Measurements from ENCODE around the gene CBY1.
"Not testable (repeated sequence)": the region's sequence is repeated elsewhere in the genome, so short reads cannot be mapped to it uniquely, and the experiment has no call there.

Gene CBY1

GRCh38 chr22:38656256-38657044 is at the start of gene CBY1, which contains the start of gene FAM227A:
CBY1 (plus strand) TSS chr22:38656638; CDS start chr22:38668055, 11,417 bp downstream.
FAM227A (minus strand) TSS chr22:38656392; CDS start chr22:38650168, 6,224 bp downstream.
- H3K9ac ChIP-seq (ENCODE audit: low read length): peak within 1 kb of the TSS; percentile 100
- DNase-seq (ENCODE audit: low read depth): peak; percentile 96
- H3K9me3 ChIP-seq (ENCODE audit: control insufficient read depth, low read length): no peaks in the 10 kb centered on the region
- peak within 1 kb of the TSS; percentile 92 for H3K4me3 ChIP-seq (ENCODE audit: low read length)
- H3K36me3 ChIP-seq (ENCODE audit: control insufficient read depth, insufficient read depth, low read length, severe bottlenecking): peaks cover 1% of the 10 kb centered on the region
- H3K4me1 ChIP-seq (ENCODE audit: control insufficient read depth, insufficient read depth, low read length): peaks cover 13% of the 10 kb centered on the region
- H3K27me3 ChIP-seq (replicated peaks; ENCODE audit: control insufficient read depth, insufficient read depth, low read length): no peaks in the 10 kb centered on the region

GRCh38 chr22:38607680-38608079 is 48.8 kb upstream of the CBY1 start:
- Histone ChIP-seq H3K4me3 (ENCODE audit: low read length) (no peak overlapping the region), H3K4me1 (ENCODE audit: control insufficient read depth, insufficient read depth, low read length) (peaks cover 10% of the 10 kb centered on the region), H3K27me3 (replicated peaks; ENCODE audit: control insufficient read depth, insufficient read depth, low read length) (no peaks in the 10 kb centered on the region), H3K36me3 (ENCODE audit: control insufficient read depth, insufficient read depth, low read length, severe bottlenecking) (no peaks in the 10 kb centered on the region), H3K9ac (ENCODE audit: low read length) (no peak overlapping the region), H3K9me3 (ENCODE audit: control insufficient read depth, low read length) (no peaks in the 10 kb centered on the region)
- DNase-seq (ENCODE audit: low read depth): no peak

GRCh38 chr22:38608992-38609750 is 47.3 kb upstream of the CBY1 start:
- no peak overlapping the region for H3K9ac ChIP-seq (ENCODE audit: low read length)
- no peaks in the 10 kb centered on the region for H3K27me3 ChIP-seq (replicated peaks; ENCODE audit: control insufficient read depth, insufficient read depth, low read length)
- no peaks in the 10 kb centered on the region for H3K36me3 ChIP-seq (ENCODE audit: control insufficient read depth, insufficient read depth, low read length, severe bottlenecking)
- no peak for DNase-seq (ENCODE audit: low read depth)
- peaks cover 10% of the 10 kb centered on the region for H3K4me1 ChIP-seq (ENCODE audit: control insufficient read depth, insufficient read depth, low read length)
- H3K9me3 ChIP-seq (ENCODE audit: control insufficient read depth, low read length): no peaks in the 10 kb centered on the region
- H3K4me3 ChIP-seq (ENCODE audit: low read length): no peak overlapping the region

GRCh38 chr22:38610234-38610633 is 46.2 kb upstream of the CBY1 start:
- H3K4me3 ChIP-seq (ENCODE audit: low read length): no peak overlapping the region
- no peak for DNase-seq (ENCODE audit: low read depth)
- H3K4me1 ChIP-seq (ENCODE audit: control insufficient read depth, insufficient read depth, low read length): peaks cover 10% of the 10 kb centered on the region
- no peaks in the 10 kb centered on the region for H3K27me3 ChIP-seq (replicated peaks; ENCODE audit: control insufficient read depth, insufficient read depth, low read length)
- H3K9me3 ChIP-seq (ENCODE audit: control insufficient read depth, low read length): no peaks in the 10 kb centered on the region
- H3K36me3 ChIP-seq (ENCODE audit: control insufficient read depth, insufficient read depth, low read length, severe bottlenecking): peaks cover under 1% of the 10 kb centered on the region
- H3K9ac ChIP-seq (ENCODE audit: low read length): no peak overlapping the region

GRCh38 chr22:38611559-38611958 is 44.9 kb upstream of the CBY1 start:
- Histone ChIP-seq H3K27me3 (replicated peaks; ENCODE audit: control insufficient read depth, insufficient read depth, low read length) (no peaks in the 10 kb centered on the region), H3K9me3 (ENCODE audit: control insufficient read depth, low read length) (no peaks in the 10 kb centered on the region), H3K9ac (ENCODE audit: low read length) (no peak overlapping the region), H3K4me1 (ENCODE audit: control insufficient read depth, insufficient read depth, low read length) (peaks cover 3% of the 10 kb centered on the region), H3K36me3 (ENCODE audit: control insufficient read depth, insufficient read depth, low read length, severe bottlenecking) (peaks cover 4% of the 10 kb centered on the region), H3K4me3 (ENCODE audit: low read length) (no peak overlapping the region)
- DNase-seq (ENCODE audit: low read depth): no peak

- Histone ChIP-seq H3K4me1 (ENCODE audit: control insufficient read depth, insufficient read depth, low read length) (no peaks in the 10 kb centered on the region), H3K27me3 (replicated peaks; ENCODE audit: control insufficient read depth, insufficient read depth, low read length) (no peaks in the 10 kb centered on the region), H3K9me3 (ENCODE audit: control insufficient read depth, low read length) (no peaks in the 10 kb centered on the region), H3K36me3 (ENCODE audit: control insufficient read depth, insufficient read depth, low read length, severe bottlenecking) (peaks cover 7% of the 10 kb centered on the region), H3K9ac (ENCODE audit: low read length) (no peak overlapping the region), H3K4me3 (ENCODE audit: low read length) (no peak overlapping the region)
- no peak for DNase-seq (ENCODE audit: low read depth)
These were observed 44.0 kb upstream of the CBY1 start for GRCh38 chr22:38612217-38613006.

GRCh38 chr22:38613588-38613987 is 42.9 kb upstream of the CBY1 start:
- H3K4me3 ChIP-seq (ENCODE audit: low read length): no peak overlapping the region
- no peak overlapping the region for H3K9ac ChIP-seq (ENCODE audit: low read length)
- H3K36me3 ChIP-seq (ENCODE audit: control insufficient read depth, insufficient read depth, low read length, severe bottlenecking): peaks cover 7% of the 10 kb centered on the region
- no peaks in the 10 kb centered on the region for H3K4me1 ChIP-seq (ENCODE audit: control insufficient read depth, insufficient read depth, low read length)
- no peaks in the 10 kb centered on the region for H3K9me3 ChIP-seq (ENCODE audit: control insufficient read depth, low read length)
- H3K27me3 ChIP-seq (replicated peaks; ENCODE audit: control insufficient read depth, insufficient read depth, low read length): no peaks in the 10 kb centered on the region
- no peak for DNase-seq (ENCODE audit: low read depth)

GRCh38 chr22:38614332-38615063 is 41.9 kb upstream of the CBY1 start:
- peaks cover 7% of the 10 kb centered on the region for H3K36me3 ChIP-seq (ENCODE audit: control insufficient read depth, insufficient read depth, low read length, severe bottlenecking)
- H3K9me3 ChIP-seq (ENCODE audit: control insufficient read depth, low read length): no peaks in the 10 kb centered on the region
- no peaks in the 10 kb centered on the region for H3K4me1 ChIP-seq (ENCODE audit: control insufficient read depth, insufficient read depth, low read length)
- no peaks in the 10 kb centered on the region for H3K27me3 ChIP-seq (replicated peaks; ENCODE audit: control insufficient read depth, insufficient read depth, low read length)
- no peak overlapping the region for H3K9ac ChIP-seq (ENCODE audit: low read length)
- no peak for DNase-seq (ENCODE audit: low read depth)
- H3K4me3 ChIP-seq (ENCODE audit: low read length): no peak overlapping the region

- H3K27me3 ChIP-seq (replicated peaks; ENCODE audit: control insufficient read depth, insufficient read depth, low read length); H3K4me3 ChIP-seq (ENCODE audit: low read length); H3K9me3 ChIP-seq (ENCODE audit: control insufficient read depth, low read length); DNase-seq (ENCODE audit: low read depth); H3K9ac ChIP-seq (ENCODE audit: low read length); H3K4me1 ChIP-seq (ENCODE audit: control insufficient read depth, insufficient read depth, low read length); H3K36me3 ChIP-seq (ENCODE audit: control insufficient read depth, insufficient read depth, low read length, severe bottlenecking): not testable (repeated sequence)
These were observed 41.4 kb upstream of the CBY1 start for GRCh38 chr22:38615064-38615405.

- Histone ChIP-seq H3K36me3 (ENCODE audit: control insufficient read depth, insufficient read depth, low read length, severe bottlenecking) (peaks cover 7% of the 10 kb centered on the region), H3K9ac (ENCODE audit: low read length) (no peak overlapping the region), H3K27me3 (replicated peaks; ENCODE audit: control insufficient read depth, insufficient read depth, low read length) (no peaks in the 10 kb centered on the region), H3K4me1 (ENCODE audit: control insufficient read depth, insufficient read depth, low read length) (no peaks in the 10 kb centered on the region), H3K4me3 (ENCODE audit: low read length) (no peak overlapping the region), H3K9me3 (ENCODE audit: control insufficient read depth, low read length) (no peaks in the 10 kb centered on the region)
- DNase-seq (ENCODE audit: low read depth): no peak
These were observed 38.2 kb upstream of the CBY1 start for GRCh38 chr22:38618258-38618657.

Data from adipocyte (in vitro differentiated cells).